Activated naive CD4-positive, alpha-beta T cell (primary cell): ENCODE measurements around the gene ANKRD13A.
"Not testable (repeated sequence)": the region's sequence is repeated elsewhere in the genome, so short reads cannot be mapped to it uniquely, and the experiment has no call there.

Experiments used
- DNase-seq, 4 experiments: peaks; one replicate each; lab custom pipeline; 2025; lab: John Stamatoyannopoulos, UW

Gene ANKRD13A

GRCh38 chr12:110048242-110049027, 49.2 kb downstream of the ANKRD13A start, which contains the start of gene C12orf76:
Gene C12orf76, minus strand, starts transcription at chr12:110048522. Its CDS starts 27 bp downstream, at chr12:110048495.
- DNase-seq = peak; percentile 58 to 81 (median 71)

- not testable (repeated sequence) for DNase-seq
Observed at GRCh38 chr12:110049034-110049433, 49.8 kb downstream of the ANKRD13A start.

GRCh38 chr12:110049666-110050065, 50.4 kb downstream of the ANKRD13A start:
- not testable (repeated sequence) for DNase-seq

GRCh38 chr12:110050927-110051326, 51.7 kb downstream of the ANKRD13A start:
- DNase-seq = no peak

- DNase-seq = not testable (repeated sequence)
Observed at GRCh38 chr12:110055375-110056352, 56.4 kb downstream of the ANKRD13A start.

GRCh38 chr12:110056643-110057042, 57.4 kb downstream of the ANKRD13A start:
- not testable (repeated sequence) for DNase-seq

- no peak for DNase-seq
Observed at GRCh38 chr12:110058875-110059615, 59.8 kb downstream of the ANKRD13A start.

- no peak for DNase-seq
Observed at GRCh38 chr12:110059651-110060000, 60.4 kb downstream of the ANKRD13A start.

GRCh38 chr12:110062241-110062640, 63.0 kb downstream of the ANKRD13A start:
- DNase-seq = no peak

GRCh38 chr12:110065540-110065939, 66.3 kb downstream of the ANKRD13A start:
- no peak for DNase-seq

- DNase-seq = no peak
Observed at GRCh38 chr12:110067531-110067930, 68.3 kb downstream of the ANKRD13A start.

- not testable (repeated sequence) for DNase-seq
Observed at GRCh38 chr12:110068115-110068514, 68.9 kb downstream of the ANKRD13A start.

- no peak for DNase-seq
Observed at GRCh38 chr12:110068654-110069053, 69.4 kb downstream of the ANKRD13A start.

GRCh38 chr12:110071504-110071903, 72.3 kb downstream of the ANKRD13A start:
- DNase-seq = no peak

GRCh38 chr12:110071967-110072366, 72.7 kb downstream of the ANKRD13A start:
- no peak for DNase-seq

- DNase-seq = not testable (repeated sequence)
Observed at GRCh38 chr12:110072636-110073035, 73.4 kb downstream of the ANKRD13A start.

GRCh38 chr12:110073049-110073831, 74.0 kb downstream of the ANKRD13A start:
- peak in 2 of 4 experiments; percentile 4 to 5 for DNase-seq

- DNase-seq = no peak
Observed at GRCh38 chr12:110074089-110074488, 74.9 kb downstream of the ANKRD13A start.

- no peak for DNase-seq
Observed at GRCh38 chr12:110075880-110076279, 76.7 kb downstream of the ANKRD13A start.

- DNase-seq = no peak
Observed at GRCh38 chr12:110077800-110078199, 78.6 kb downstream of the ANKRD13A start.
